Measurements from ENCODE around the gene PRKAR2B. TPM values are rescaled to one million over a fixed set of nuclear protein-coding genes. Genes with fewer than 3 reads are reported as not detected.

The PRKAR2B gene
- 2.4 to 3.4 TPM (median 2.8 TPM) in 5 replicates for total RNA-seq (2022; extraction: Qiagen RNA extraction; ENCODE audit: low read depth)

GRCh38 chr7:107044347-107045194, at the start of gene PRKAR2B:
TSS of gene PRKAR2B (plus strand) at chr7:107044705. CDS start at chr7:107044908, 203 bp downstream.

GRCh38 chr7:107168233-107169119, 124.0 kb downstream of the PRKAR2B start, which contains the start of gene HBP1:
TSS of gene HBP1 (plus strand) at chr7:107169003. CDS start at chr7:107179894, 10,891 bp downstream.

Other genes with a start within 250 kb of the PRKAR2B start
- not detected in 5 replicates for gene PIK3CG, start 179.4 kb upstream of the PRKAR2B start, total RNA-seq (2022; extraction: Qiagen RNA extraction; ENCODE audit: low read depth)
- gene HBP1, start 124.3 kb downstream of the PRKAR2B start, total RNA-seq (2022; extraction: Qiagen RNA extraction; ENCODE audit: low read depth), result 12.0 to 21.2 TPM (median 19.2 TPM) in 5 replicates

Measured in A549 treated with GW870086 at 1 μM for 4 hours (cell line).